ENCODE data around the gene C12orf43.

C12orf43 gene

DNA sequence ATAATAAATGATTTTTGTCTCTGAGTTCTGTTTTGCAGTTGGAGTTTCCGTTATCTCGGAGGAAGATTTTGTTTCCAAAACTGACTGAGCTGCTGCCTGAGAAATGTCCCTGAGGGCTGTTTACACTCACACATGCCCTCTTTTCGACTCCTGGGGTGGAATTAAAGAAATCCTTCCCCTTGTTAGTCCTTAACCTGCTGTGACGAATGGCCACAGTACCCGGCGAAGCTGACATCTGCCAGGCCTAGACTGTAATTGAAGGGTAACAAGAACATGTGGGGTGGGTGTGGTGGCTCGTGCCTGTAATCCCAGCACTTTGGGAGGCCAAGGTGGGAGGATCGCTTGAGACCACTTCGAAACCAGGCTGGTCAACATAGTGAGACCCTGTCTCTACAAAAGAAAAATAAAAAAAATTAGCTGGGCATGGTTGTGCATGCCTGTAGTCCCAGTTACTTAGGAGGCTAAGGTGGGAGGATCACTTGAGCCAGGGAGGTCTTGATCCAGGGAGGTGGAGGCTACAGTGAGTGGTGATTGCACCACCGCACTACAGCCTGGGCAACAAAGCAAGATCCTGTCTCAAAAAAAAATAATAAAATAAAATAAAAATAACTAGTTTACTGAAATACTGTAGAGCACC, 14.4 kb upstream of the C12orf43 start:
- no peak for DNase-seq (ENCODE audit: low spot score)

GRCh38 chr12:121026274-121027045, 10.2 kb upstream of the C12orf43 start:
- DNase-seq (ENCODE audit: low spot score), result no peak

GRCh38 chr12:121025442-121026226, 9.3 kb upstream of the C12orf43 start:
- DNase-seq (ENCODE audit: low spot score), result no peak

DNA sequence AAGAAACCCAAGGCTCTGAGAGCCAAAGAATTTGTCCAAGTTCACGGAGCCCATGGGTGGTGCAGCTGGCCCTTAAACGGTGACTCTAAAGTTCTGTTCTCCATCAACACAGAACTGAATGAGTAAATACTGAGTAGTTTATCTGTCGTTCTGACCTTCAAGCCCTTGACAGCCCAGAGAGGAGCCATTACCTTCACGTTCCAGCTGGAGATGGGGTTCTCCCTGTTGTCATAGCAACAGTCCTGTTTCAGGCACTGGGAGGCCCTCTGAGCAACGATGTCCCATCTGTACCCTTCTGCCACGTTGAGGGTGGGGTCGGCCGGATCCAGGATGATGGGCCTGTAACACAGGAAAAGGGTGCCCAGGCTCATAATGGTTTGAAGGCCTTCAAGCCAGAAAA, 7.5 kb upstream of the C12orf43 start:
- DNase-seq (ENCODE audit: low spot score), result no peak

GRCh38 chr12:121022713-121023112, 6.4 kb upstream of the C12orf43 start:
- no peak for DNase-seq (ENCODE audit: low spot score)

GRCh38 chr12:121021754-121022153, 5.5 kb upstream of the C12orf43 start:
- no peak for DNase-seq (ENCODE audit: low spot score)

DNA sequence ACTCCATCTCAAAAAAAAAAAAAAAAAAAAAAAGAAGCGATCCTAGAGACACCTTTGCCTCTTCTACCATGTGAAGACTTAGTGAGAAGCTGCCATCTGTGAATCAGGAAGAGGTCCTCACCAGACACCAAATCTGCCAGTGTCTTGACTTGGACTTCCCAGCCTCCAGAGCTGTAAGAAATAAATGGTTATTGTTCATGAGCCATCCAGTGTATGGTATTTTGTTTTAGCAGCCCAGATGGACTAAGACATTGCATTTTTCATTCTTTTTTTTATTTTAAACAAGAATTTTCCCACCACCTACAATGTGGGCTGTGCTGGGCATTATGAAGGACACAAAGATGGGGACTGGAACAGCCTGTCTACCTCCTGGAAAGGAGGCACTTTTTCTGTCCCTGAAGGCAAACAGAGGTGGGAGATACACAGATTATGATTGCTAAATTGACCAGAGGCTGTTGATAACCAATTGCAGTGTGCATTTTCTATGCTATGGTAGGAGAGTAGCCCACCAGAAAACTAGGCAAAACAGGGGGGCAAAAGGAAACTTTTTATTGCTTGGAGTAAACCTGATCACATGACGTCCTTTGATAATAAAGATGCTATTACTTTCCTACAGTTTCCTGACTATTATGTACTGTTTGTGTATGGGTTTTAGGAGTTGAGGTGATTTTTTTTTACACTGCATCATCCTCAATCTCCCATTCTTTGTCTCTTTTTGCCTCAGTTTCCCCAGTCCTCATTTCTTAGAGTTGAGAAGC, 2.8 kb upstream of the C12orf43 start:
- no peak for DNase-seq (ENCODE audit: low spot score)

- DNase-seq (ENCODE audit: low spot score), result no peak
Observed at GRCh38 chr12:121017966-121018491, 1.7 kb upstream of the C12orf43 start.

DNA sequence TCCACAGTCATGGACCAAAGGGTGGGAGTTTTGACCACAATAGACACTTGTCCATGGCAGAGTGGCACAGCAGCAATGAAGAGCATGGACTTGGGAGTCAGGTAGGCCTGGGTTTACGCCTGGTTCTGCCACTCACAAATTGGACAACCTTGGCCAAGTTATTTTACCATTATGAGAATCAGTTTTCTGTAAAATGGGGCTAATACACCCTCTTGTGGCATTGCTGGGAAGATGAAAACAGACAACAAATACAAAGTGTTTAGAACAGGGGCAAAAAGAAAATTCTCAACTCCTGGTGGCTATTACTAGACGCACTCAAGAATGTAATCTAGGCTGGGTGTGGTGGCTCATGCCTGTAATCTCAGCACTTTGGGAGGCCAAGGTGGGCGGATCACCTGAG, 2.6 kb downstream of the C12orf43 start:
- DNase-seq (ENCODE audit: low spot score), result no peak

GRCh38 chr12:121011820-121012219, 4.5 kb downstream of the C12orf43 start:
- DNase-seq (ENCODE audit: low spot score), result no peak

DNA sequence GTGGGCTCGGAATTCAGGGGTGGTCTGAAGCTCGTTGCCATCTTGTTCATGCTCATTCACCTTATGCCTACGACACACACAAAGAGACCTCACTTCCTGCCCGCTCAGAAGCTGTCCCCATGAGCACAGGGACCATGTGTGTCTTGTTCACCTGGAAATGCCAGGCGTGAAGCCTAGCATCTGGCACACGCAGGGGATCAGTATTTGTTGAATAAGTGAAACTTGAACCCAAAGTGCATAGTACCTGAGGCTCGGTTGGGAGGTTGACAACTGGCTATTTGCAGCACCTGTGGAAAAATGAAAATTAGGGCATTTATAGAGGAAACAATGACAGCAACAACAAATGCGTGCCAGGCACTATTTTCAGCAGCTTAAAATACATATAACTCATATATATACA, 5.4 kb downstream of the C12orf43 start:
- DNase-seq (ENCODE audit: low spot score), result no peak

DNA sequence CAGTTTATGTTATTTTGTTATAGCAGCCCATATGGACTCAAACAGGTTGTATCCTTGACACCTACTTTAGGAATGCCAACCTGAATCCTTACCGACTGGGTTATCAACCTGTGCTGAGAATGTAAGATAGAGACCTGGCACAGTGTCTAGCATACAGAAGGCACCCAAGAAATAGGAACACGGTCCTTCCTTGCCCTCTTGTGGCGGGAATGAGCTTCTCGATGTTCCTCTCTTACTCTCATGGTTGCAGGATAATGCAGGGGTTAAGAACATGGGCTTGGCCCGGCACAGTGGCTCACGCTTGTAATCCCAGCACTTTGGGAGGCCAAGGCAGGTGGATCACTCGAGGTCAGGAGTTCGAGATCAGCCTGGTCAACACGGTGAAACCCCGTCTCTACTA, 6.5 kb downstream of the C12orf43 start:
- DNase-seq (ENCODE audit: low spot score), result no peak

- no peak for DNase-seq (ENCODE audit: low spot score)
Observed at GRCh38 chr12:121008347-121009098, 7.8 kb downstream of the C12orf43 start.

GRCh38 chr12:121005346-121005815, 10.9 kb downstream of the C12orf43 start:
- DNase-seq (ENCODE audit: low spot score), result peak; percentile 28

- DNase-seq (ENCODE audit: low spot score), result no peak
Observed at GRCh38 chr12:121004253-121004815, 12.0 kb downstream of the C12orf43 start.

DNA sequence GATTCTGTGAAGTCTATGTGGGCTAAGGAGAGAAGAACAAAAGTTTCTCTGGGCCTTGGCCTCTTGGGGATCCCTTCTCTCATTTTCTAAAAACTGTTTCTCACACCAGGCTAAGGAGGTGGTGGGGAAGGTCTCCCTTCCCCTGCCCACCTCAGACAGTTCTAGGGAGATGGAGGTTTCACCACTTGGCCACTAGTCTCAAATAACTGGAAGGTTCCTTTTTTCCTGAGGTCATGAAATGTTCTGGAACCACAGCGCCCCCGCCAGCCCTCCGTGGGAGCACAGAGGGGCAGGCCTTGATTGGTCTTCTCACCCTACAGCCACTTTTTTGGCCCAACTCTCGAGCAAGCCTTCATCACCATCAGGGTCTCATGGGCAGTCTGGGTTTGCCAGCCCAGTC, 12.6 kb downstream of the C12orf43 start:
- no peak for DNase-seq (ENCODE audit: low spot score)

GRCh38 chr12:121001841-121002483, 14.3 kb downstream of the C12orf43 start:
- DNase-seq (ENCODE audit: low spot score), result no peak

- no peak for DNase-seq (ENCODE audit: low spot score)
Observed at GRCh38 chr12:121001060-121001459, 15.2 kb downstream of the C12orf43 start.

GRCh38 chr12:121000530-121000929, 15.8 kb downstream of the C12orf43 start:
- no peak for DNase-seq (ENCODE audit: low spot score)
